ENCODE data around the gene COL6A1. TPM values are rescaled to one million over a fixed set of nuclear protein-coding genes. Genes with fewer than 3 reads are reported as not detected.

COL6A1 gene
- total and polyA plus RNA-seq, 2 of the 13 experiments (the other 11 are each of a cell fraction or from before 2014, with no cell fraction given): 3.1 to 4.8 TPM

GRCh38 chr21:46027851-46028493 lies 46.4 kb downstream of the COL6A1 start (continued):
- TF ChIP-seq, protein P1, sequence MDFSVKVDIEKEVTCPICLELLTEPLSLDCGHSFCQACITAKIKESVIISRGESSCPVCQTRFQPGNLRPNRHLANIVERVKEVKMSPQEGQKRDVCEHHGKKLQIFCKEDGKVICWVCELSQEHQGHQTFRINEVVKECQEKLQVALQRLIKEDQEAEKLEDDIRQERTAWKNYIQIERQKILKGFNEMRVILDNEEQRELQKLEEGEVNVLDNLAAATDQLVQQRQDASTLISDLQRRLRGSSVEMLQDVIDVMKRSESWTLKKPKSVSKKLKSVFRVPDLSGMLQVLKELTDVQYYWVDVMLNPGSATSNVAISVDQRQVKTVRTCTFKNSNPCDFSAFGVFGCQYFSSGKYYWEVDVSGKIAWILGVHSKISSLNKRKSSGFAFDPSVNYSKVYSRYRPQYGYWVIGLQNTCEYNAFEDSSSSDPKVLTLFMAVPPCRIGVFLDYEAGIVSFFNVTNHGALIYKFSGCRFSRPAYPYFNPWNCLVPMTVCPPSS (IDR thresholded peaks at IDR 0.05): no peak
- TF ChIP-seq DNMT1 (CRISPR knock-in tag; IDR thresholded peaks at IDR 0.05) (no peak), CAMTA2 (CRISPR knock-in tag; IDR thresholded peaks at IDR 0.05; ENCODE audit: borderline replicate concordance) (no peak)
- TF ChIP-seq, protein P2, sequence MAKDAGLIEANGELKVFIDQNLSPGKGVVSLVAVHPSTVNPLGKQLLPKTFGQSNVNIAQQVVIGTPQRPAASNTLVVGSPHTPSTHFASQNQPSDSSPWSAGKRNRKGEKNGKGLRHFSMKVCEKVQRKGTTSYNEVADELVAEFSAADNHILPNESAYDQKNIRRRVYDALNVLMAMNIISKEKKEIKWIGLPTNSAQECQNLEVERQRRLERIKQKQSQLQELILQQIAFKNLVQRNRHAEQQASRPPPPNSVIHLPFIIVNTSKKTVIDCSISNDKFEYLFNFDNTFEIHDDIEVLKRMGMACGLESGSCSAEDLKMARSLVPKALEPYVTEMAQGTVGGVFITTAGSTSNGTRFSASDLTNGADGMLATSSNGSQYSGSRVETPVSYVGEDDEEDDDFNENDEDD (CRISPR knock-in tag; IDR thresholded peaks at IDR 0.05; ENCODE audit: borderline replicate concordance): no peak

- Histone ChIP-seq H3K36me3 (replicated peaks in 1 of 2; ENCODE audit: control insufficient read depth in 1 of 2, insufficient read depth in 2 of 2, low read length in 2 of 2) (no peaks in the 10 kb centered on the region), H4K20me1 (ENCODE audit: insufficient read depth, low read length) (no peaks in the 10 kb centered on the region), H3K4me2 (ENCODE audit: low read depth, low read length) (no peak overlapping the region), H3K27me3 (ENCODE audit: control insufficient read depth in 1 of 2, insufficient read depth in 2 of 2, low read length in 2 of 2) (no peaks in the 10 kb centered on the region; a peak in 1 of 5 replicates), H3K4me3 (replicated peaks in 1 of 3; ENCODE audit: insufficient read depth in 1 of 3, low read depth in 2 of 3, low read length in 3 of 3) (no peak overlapping the region), H2AFZ (ENCODE audit: low read length) (no peak overlapping the region), H3K79me2 (ENCODE audit: insufficient read depth, low read length) (no peaks in the 10 kb centered on the region), H3K9ac (ENCODE audit: insufficient read depth, low read depth, low read length) (no peak overlapping the region), H3K27ac (ENCODE audit: extremely low read length, insufficient read depth, low read length) (no peak overlapping the region), H3K4me1 (ENCODE audit: insufficient read depth, low read length) (peaks cover 2% of the 10 kb centered on the region; the same call in 1 of the 2 replicates), H3K9me3 (ENCODE audit: low read length) (peaks cover 11% of the 10 kb centered on the region)
- no TSS peak for BruUV-seq (replicated peaks)
- intact Hi-C loops (cut with micrococcal nuclease; ENCODE audit: unreplicated experiment): no loop called here
- no peak for ATAC-seq
- ChIA-PET POLR2A (no interaction called here), CTCF (ENCODE audit: low intra/inter-chr PET ratio, low total read pairs) (no interaction called here)
- no peak for TF ChIP-seq CREB1 (IDR thresholded peaks at IDR 0.05)
- TF ChIP-seq CREB1 (CRISPR knock-in tag; IDR thresholded peaks at IDR 0.05): no peak
- TF ChIP-seq ZNF691 (CRISPR knock-in tag; IDR thresholded peaks at IDR 0.05; ENCODE audit: borderline replicate concordance, low read depth): no peak
- TF ChIP-seq, protein P3, sequence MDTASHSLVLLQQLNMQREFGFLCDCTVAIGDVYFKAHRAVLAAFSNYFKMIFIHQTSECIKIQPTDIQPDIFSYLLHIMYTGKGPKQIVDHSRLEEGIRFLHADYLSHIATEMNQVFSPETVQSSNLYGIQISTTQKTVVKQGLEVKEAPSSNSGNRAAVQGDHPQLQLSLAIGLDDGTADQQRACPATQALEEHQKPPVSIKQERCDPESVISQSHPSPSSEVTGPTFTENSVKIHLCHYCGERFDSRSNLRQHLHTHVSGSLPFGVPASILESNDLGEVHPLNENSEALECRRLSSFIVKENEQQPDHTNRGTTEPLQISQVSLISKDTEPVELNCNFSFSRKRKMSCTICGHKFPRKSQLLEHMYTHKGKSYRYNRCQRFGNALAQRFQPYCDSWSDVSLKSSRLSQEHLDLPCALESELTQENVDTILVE (CRISPR knock-in tag; IDR thresholded peaks at IDR 0.05): no peak
- TF ChIP-seq SMYD3 (CRISPR knock-in tag; IDR thresholded peaks at IDR 0.05): no peak
- TF ChIP-seq HMGXB3 (CRISPR knock-in tag; IDR thresholded peaks at IDR 0.05; ENCODE audit: borderline replicate concordance): no peak
- 55% methylated on average over 1 of the region's 1 CpG for WGBS (ENCODE audit: low lambda C conversion rate)
- FAIRE-seq: no peak
- in situ Hi-C loops (cut with HindIII; ENCODE audit: extremely low pct_ligation_motif_present, low pct_unique_long_range_greater_than_20kb): no loop called here
- no peak for DNase-seq (ENCODE audit: low spot score)
Observed at GRCh38 chr21:46028573-46029091, 47.1 kb downstream of the COL6A1 start.

Data from HepG2 (cell line).